ENCODE measurements around the gene CAST.

Gene CAST

GRCh38 chr5:96648023-96648422, 14.2 kb upstream of the CAST start:
- no peak for DNase-seq

GRCh38 chr5:96648593-96648992, 13.6 kb upstream of the CAST start:
- no peak for DNase-seq

- no peak for DNase-seq
Observed at GRCh38 chr5:96649251-96649662, 12.9 kb upstream of the CAST start.

DNA sequence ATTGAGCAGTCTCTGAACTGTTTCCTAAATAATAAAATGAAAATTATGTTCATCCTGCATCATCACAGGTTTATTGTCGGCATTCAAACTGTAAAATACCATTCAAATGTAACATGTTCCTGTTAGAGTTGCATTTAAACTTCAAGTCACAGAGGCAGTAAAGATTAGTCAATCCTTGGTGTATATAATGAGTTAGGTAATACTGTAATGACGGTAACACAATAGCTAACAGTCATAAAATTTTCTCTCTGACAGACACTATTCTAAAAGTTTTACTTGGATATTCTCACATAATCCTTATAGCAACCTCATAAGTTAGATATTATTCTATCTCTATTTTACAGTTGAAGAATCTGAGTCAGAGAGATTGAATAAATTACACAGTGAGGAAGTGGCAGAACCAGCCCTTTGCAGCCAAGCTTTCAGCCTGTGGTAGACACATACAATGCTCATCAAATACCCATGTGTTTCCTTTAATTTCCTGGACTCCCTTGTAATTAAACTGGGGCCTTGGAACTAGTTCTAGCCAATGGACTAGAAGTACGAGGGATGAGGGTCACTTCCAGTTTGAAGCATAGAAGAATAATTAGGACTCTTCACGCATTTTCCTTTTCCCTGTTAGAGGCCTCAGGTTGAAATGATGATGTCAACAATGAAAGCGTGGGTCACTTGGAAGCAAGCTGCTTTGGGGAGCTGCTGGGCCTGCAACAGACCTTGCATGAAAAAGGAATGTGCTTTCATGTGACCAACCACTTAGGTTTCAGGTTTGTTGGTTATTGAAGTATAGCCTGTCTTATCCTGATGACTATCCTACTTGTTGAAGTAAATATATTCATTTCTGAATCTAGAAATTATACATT, 12.3 kb upstream of the CAST start:
- DNase-seq = no peak

DNA sequence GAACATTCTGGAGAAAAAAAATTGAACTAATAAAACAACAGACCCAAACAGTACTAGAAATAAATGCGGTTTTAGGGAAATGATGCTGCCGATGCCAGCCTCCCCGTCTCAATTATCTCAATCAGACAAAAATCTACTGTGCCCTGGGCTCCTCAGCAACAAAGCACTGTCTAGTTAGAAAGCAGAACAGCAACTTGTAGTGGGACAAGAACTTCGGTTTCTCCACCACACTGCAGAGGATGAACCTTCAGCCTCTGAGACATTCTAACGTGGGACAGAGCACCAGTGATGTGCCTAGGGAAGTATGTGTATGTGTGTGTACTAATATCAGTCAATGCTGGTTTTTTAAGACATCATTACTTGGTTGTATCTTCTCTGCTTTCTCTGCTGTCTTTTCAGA, 11.1 kb upstream of the CAST start:
- no peak for DNase-seq

- no peak for DNase-seq
Observed at GRCh38 chr5:96651948-96652753, 10.0 kb upstream of the CAST start.

DNA sequence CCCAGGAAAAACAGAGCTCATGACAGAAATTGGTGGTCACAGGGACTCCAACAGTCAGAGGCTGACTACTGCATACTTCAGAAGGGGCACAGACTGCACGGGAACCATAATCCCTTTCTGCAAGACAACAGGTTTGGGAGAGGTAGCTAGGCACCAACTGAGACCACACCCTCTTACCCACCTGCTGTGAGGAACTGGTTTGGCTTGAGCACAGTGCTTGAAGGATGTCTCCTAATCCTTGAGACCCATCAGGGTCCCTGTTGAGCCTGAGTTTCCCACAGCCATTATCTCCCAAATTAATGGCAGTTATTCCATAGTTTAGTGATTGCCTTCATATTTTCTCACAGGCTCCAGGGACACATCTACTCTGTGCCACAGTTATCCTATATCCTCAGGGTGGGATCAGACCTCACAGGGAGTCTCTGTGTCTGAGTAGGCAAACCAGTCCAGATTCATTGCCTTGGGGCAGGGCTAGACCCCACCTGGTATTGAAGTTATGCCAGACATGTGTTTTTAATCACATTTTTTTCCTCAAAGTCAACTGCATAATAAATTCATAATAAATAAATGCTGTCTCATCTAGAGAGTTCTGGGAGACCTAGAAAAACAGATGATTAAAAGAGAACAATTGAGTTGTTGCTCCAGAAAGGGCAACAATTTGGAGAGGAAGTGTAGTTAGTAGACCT, 9.3 kb upstream of the CAST start:
- no peak for DNase-seq

DNA sequence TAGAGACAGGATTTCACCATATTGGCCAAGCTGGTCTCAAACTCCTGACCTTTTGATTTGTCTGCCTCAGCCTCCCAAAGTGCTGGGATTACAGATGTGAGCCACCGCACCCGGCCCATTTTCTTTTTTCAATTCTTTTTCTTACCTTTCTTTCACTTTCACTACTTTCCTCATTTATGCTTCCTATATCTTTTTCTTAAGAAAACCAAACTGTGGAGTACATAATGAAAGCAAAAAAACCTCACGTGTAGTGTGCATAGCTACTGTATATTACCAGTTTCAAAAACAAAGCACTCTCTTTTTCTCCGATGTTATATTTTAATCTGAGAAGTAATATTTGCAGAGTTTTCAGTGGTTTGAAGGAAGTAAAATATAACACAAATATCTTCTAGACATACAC, 8.0 kb upstream of the CAST start:
- DNase-seq = no peak

DNA sequence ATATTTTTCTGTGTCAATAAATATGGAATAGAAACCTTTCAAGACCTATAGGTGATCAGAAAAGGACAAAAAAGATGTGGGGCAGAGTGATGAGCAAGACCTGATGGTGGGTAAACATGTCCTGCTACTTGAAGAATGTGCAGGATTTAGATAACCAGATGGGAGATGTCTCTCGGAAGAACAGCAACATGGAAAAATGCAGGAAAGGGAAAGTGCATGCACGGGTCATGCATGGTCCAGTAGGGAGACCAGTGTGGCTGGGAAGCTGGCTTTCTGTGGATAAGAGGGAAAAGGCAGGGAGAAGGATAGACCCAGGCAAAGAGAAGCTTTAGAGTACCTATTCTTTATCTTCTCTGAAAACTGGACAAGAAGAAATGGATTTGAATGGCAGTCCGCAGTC, 7.1 kb upstream of the CAST start:
- DNase-seq = no peak

- no peak for DNase-seq
Observed at GRCh38 chr5:96655506-96655905, 6.7 kb upstream of the CAST start.

DNA sequence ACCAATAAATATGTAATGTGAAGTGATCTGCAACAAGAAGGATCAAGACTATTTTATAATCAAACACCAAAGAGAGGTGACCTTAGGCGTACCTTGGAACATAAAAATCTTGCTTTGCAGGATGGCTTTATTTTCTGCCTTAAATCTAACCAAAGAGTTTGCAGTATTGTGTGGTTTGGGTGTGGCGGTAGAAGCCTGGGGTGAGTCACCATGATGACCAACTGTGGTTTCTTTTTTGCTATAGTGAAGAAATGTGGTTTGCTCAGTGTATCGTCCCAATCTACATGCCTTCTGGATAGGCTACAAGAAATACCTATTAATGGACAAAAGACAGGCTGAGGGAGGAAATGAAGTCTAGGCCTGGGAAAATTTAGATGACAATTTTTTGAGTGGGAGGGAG, 5.1 kb upstream of the CAST start:
- no peak for DNase-seq

- DNase-seq = no peak
Observed at GRCh38 chr5:96658272-96658671, 3.9 kb upstream of the CAST start.

GRCh38 chr5:96659170-96659569, 3.0 kb upstream of the CAST start:
- DNase-seq = no peak

- peak in 1 of 2 experiments; percentile 20 for DNase-seq
Observed at GRCh38 chr5:96660971-96661854, 963 bp upstream of the CAST start.

- peak; percentile 65 to 70 for DNase-seq
Observed at GRCh38 chr5:96662725-96663518, 746 bp downstream of the CAST start.

DNA sequence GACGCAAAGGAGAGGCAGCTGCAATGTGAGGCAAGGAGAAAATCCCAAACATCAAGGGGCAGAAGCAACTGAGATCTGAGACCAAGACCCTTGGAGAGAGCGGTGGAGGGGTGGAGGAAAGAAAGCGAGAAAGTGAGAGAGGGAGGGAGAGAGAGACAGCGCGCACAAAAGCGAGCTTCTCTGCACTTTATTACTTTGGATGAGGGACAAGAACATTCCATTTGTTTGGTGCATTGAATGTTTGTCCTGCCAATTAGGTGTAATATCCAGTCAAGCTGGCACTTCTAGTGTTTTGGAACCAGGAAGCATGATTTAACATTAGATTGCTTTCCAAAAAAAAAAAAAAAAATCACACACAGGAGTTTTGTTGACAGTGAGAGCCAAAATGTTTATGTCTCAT, 1.4 kb downstream of the CAST start:
- no peak for DNase-seq

DNA sequence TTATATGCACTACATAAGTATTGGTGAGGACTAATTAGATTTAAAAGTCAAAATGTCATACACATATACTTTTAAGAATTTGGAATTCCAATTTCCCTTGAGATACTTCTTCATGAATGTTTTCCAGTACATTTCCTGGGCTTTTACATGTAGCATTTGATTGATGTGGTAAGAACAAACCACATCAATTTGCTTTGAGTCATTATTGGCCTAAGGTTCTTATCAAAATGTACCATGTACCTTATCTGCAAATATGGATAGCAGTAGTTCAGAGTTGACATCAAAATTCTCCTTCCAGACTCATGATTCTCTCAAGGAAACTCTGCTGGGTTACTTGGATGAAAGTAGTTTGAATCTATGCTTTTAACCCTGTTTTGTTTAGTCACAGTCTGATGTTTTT, 2.5 kb downstream of the CAST start:
- no peak for DNase-seq

GRCh38 chr5:96668725-96669124, 6.5 kb downstream of the CAST start:
- no peak for DNase-seq

- no peak for DNase-seq
Observed at GRCh38 chr5:96669909-96670308, 7.7 kb downstream of the CAST start.

- no peak for DNase-seq
Observed at GRCh38 chr5:96671441-96671840, 9.3 kb downstream of the CAST start.

- no peak for DNase-seq
Observed at GRCh38 chr5:96673127-96673526, 11.0 kb downstream of the CAST start.

DNA sequence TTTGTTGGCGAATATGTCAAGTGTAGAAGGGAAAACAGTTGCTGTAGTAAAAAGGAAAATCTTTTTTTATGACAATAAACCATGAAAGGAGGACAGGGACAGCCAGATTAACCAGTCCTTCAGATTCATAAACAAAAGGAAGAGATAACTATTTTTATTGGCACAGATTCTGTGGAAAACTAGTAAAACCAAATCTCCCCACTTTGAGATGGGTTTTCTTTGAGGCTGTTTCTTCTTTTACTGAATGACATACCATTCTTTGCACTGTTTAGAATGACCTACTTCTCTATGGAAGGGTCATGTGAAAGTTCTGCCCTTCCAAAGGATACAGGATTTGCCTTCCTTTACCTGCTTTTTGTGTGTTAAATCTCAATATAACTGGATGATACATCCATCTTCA, 13.7 kb downstream of the CAST start:
- no peak for DNase-seq

All from NCI-H187 (cell line).